H9 (cell line): ENCODE measurements around the gene SLC34A3. TPM values are rescaled to one million over a fixed set of nuclear protein-coding genes. Genes with fewer than 3 reads are reported as not detected.
A peak's percentile ranks its signal among the peaks of the same experiment; 100 is the strongest.

Source experiments
- DNase-seq: peaks from one replicate; pipeline ENCODE4 v3.0.0-alpha.2; 2017
- H2AFZ ChIP-seq: one replicate; pipeline ENCODE4 v1.6.1; 2013; ENCODE audit warnings: mild to moderate bottlenecking, low read length, control low read depth, moderate library complexity
- H2AK5ac ChIP-seq: 2 replicates; pipeline ENCODE4 v1.6.1; 2013; ENCODE audit warnings: low read length, control low read depth, mixed read lengths; ENCODE audit not compliant: insufficient read length
- H2BK120ac ChIP-seq: one replicate; pipeline ENCODE4 v1.6.1; 2013; ENCODE audit warnings: low read depth, mild to moderate bottlenecking, low read length, control low read depth, inconsistent platforms; ENCODE audit not compliant: poor library complexity, severe bottlenecking
- H2BK12ac ChIP-seq: 2 replicates; pipeline ENCODE4 v1.6.1; 2013; ENCODE audit warnings: low read length, control low read depth, mixed read lengths, low read depth; ENCODE audit not compliant: insufficient read length
- H2BK15ac ChIP-seq: 2 replicates; pipeline ENCODE4 v1.6.1; 2013; ENCODE audit warnings: low read depth, low read length, control low read depth
- H2BK20ac ChIP-seq: one replicate; pipeline ENCODE4 v1.6.1; 2013; ENCODE audit warnings: low read depth, mild to moderate bottlenecking, low read length, control low read depth, inconsistent platforms; ENCODE audit not compliant: poor library complexity, severe bottlenecking
- H2BK5ac ChIP-seq: 2 replicates; pipeline ENCODE4 v1.6.1; 2013; ENCODE audit warnings: low read length, control low read depth, mixed read lengths; ENCODE audit not compliant: insufficient read length
- H3K14ac ChIP-seq: 2 replicates; pipeline ENCODE4 v1.6.1; 2013; ENCODE audit warnings: low read length, control low read depth; ENCODE audit not compliant: insufficient read depth
- H3K18ac ChIP-seq: 2 replicates; pipeline ENCODE4 v1.6.1; 2013; ENCODE audit warnings: low read depth, mild to moderate bottlenecking, mixed read lengths, low read length, control low read depth; ENCODE audit not compliant: insufficient read length
- H3K23ac ChIP-seq: 2 replicates; pipeline ENCODE4 v1.6.1; 2013; ENCODE audit warnings: low read length, control low read depth, mixed read lengths, low read depth; ENCODE audit not compliant: insufficient read length
- H3K23me2 ChIP-seq: 2 replicates; pipeline ENCODE4 v1.6.1; 2013; ENCODE audit warnings: low read depth, mild to moderate bottlenecking, mixed read lengths, low read length, control low read depth; ENCODE audit not compliant: insufficient read length, poor library complexity, severe bottlenecking
- H3K27ac ChIP-seq: 2 replicates; pipeline ENCODE4 v1.5.1; 2013; ENCODE audit warnings: low read length, control low read depth, mixed read lengths, low read depth; ENCODE audit not compliant: insufficient read length
- H3K27me3 ChIP-seq: 2 replicates; pipeline ENCODE4 v1.6.1; 2013; ENCODE audit warnings: low read length, control low read depth, inconsistent platforms; ENCODE audit not compliant: insufficient read depth
- H3K4ac ChIP-seq: 2 replicates; pipeline ENCODE4 v1.6.1; 2013; ENCODE audit warnings: low read depth, mild to moderate bottlenecking, control low read depth, inconsistent platforms, low read length, moderate library complexity
- H3K4me1 ChIP-seq: 2 replicates; pipeline ENCODE4 v1.6.1; 2013; ENCODE audit warnings: low read length, control low read depth, inconsistent platforms; ENCODE audit not compliant: insufficient read depth
- H3K4me2 ChIP-seq: 2 replicates; pipeline ENCODE4 v1.6.1; 2013; ENCODE audit warnings: low read length, control low read depth, mixed read lengths; ENCODE audit not compliant: insufficient read length, insufficient read depth
- H3K56ac ChIP-seq: 2 replicates; pipeline ENCODE4 v1.6.1; 2013; ENCODE audit warnings: low read depth, mild to moderate bottlenecking, mixed read lengths, low read length, control low read depth; ENCODE audit not compliant: insufficient read length
- H3K79me1 ChIP-seq: 2 replicates; pipeline ENCODE4 v1.6.1; 2013; ENCODE audit warnings: low read depth, mild to moderate bottlenecking, moderate library complexity, low read length, control low read depth, inconsistent platforms; ENCODE audit not compliant: insufficient read depth, poor library complexity, severe bottlenecking
- H3K79me2 ChIP-seq: 2 replicates; pipeline ENCODE4 v1.6.1; 2013; ENCODE audit warnings: low read length, control low read depth, inconsistent platforms; ENCODE audit not compliant: insufficient read depth
- H3K9ac ChIP-seq: 2 replicates; pipeline ENCODE4 v1.6.1; 2013; ENCODE audit warnings: low read length, control low read depth, mixed read lengths; ENCODE audit not compliant: insufficient read length; ENCODE audit errors: extremely low read depth
- H3K9me3 ChIP-seq: one replicate; pipeline ENCODE4 v1.6.1; 2013; ENCODE audit warnings: low read depth, low read length, inconsistent platforms; ENCODE audit not compliant: control insufficient read depth
- H3T11ph ChIP-seq: one replicate; pipeline ENCODE4 v1.6.1; 2013; ENCODE audit warnings: mild to moderate bottlenecking, low read length, control low read depth, inconsistent platforms
- H4K20me1 ChIP-seq: one replicate; pipeline ENCODE4 v1.6.1; 2013; ENCODE audit not compliant: control insufficient read depth, insufficient read length, insufficient read depth
- H4K5ac ChIP-seq: 2 replicates; pipeline ENCODE4 v1.6.1; 2013; ENCODE audit warnings: low read depth, mild to moderate bottlenecking, mixed read lengths, low read length, control low read depth; ENCODE audit not compliant: insufficient read length
- H4K8ac ChIP-seq: replicated peaks from 2 replicates; pipeline ENCODE4 v1.6.1; 2013; ENCODE audit warnings: low read length, control low read depth, mixed read lengths, low read depth; ENCODE audit not compliant: insufficient read length
- H4K91ac ChIP-seq: 2 replicates; pipeline ENCODE4 v1.6.1; 2013; ENCODE audit warnings: low read depth, mild to moderate bottlenecking, moderate library complexity, mixed read lengths, low read length, control low read depth; ENCODE audit not compliant: insufficient read length
- H3K27ac Mint-ChIP-seq, 3 experiments: 2 replicates in 2 of 3; 3 replicates in 1 of 3; pipeline ENCODE4 v1.8.0; 2020 to 2021; ENCODE audit warnings: mixed read lengths in 3 of 3, mild to moderate bottlenecking in 1 of 3, moderate library complexity in 1 of 3
- H3K27me3 Mint-ChIP-seq: 2 replicates; pipeline ENCODE4 v1.8.0; 2021; ENCODE audit warnings: low read depth, mild to moderate bottlenecking, moderate library complexity, mixed read lengths
- H3K36me3 Mint-ChIP-seq, 3 experiments: 2 replicates in 2 of 3; 3 replicates in 1 of 3; pipeline ENCODE4 v1.8.0; 2020 to 2021; ENCODE audit warnings: low read depth in 3 of 3, mixed read lengths in 3 of 3; ENCODE audit not compliant: insufficient read depth in 1 of 3
- H3K4me1 Mint-ChIP-seq, 2 experiments: 2 replicates each; pipeline ENCODE4 v1.8.0; 2020; ENCODE audit warnings: mixed read lengths in 2 of 2
- H3K4me3 Mint-ChIP-seq, 2 experiments: 2 replicates in 1 of 2; 3 replicates in 1 of 2; pipeline ENCODE4 v1.8.0; 2020 to 2021; ENCODE audit warnings: mild to moderate bottlenecking in 2 of 2, mixed read lengths in 2 of 2, moderate library complexity in 1 of 2
- H3K9me3 Mint-ChIP-seq, 2 experiments: 2 replicates in 1 of 2; 3 replicates in 1 of 2; pipeline ENCODE4 v1.8.0; 2020; ENCODE audit warnings: mild to moderate bottlenecking in 2 of 2, mixed read lengths in 2 of 2, moderate library complexity in 1 of 2
- CTCF ChIP-seq: fragments of 200-600 bp; sonication (generic); conservative IDR thresholded peaks from 3 replicates; pipeline ENCODE4 v1.8.0; 2021; ENCODE audit warnings: antibody characterized with exemption, mild to moderate bottlenecking
- WGBS: extraction: QIAGEN DNeasy Blood & Tissue Kit; methylation state at CpG from one replicate; pipeline ENCODE4 v1.1.7; 2013; ENCODE audit warnings: missing lambda C conversion rate, low lambda C conversion rate, mixed read lengths; ENCODE audit not compliant: insufficient read length; ENCODE audit errors: extremely low coverage; 5-methylcytosine and 5-hydroxymethylcytosine counted together
- total RNA-seq: library from RNA; stranded (reverse); gene quantifications from 2 replicates; pipeline ENCODE4 v1.2.1, GENCODE V29; 2021

SLC34A3 gene
- total RNA-seq, 1 experiment from 2014 or later = not detected

- no peak overlapping the region for H3K56ac ChIP-seq
- no peaks in the 10 kb centered on the region for H4K20me1 ChIP-seq
- no CpG with 5 or more reads among the region's 21 CpGs for WGBS
- H3K9me3 ChIP-seq = no peaks in the 10 kb centered on the region
- H3K18ac ChIP-seq = no peak overlapping the region
- H2BK15ac ChIP-seq = no peak overlapping the region
- H3K4me1 ChIP-seq = no peaks in the 10 kb centered on the region; the same call in 1 of the 2 replicates
- peak overlapping the region; percentile 70 for H3K9ac ChIP-seq
- no peak overlapping the region for H2BK5ac ChIP-seq
- no peak overlapping the region for H2BK12ac ChIP-seq
- peaks cover 8% of the 10 kb centered on the region for H3K23me2 ChIP-seq
- no peaks in the 10 kb centered on the region for H3K9me3 Mint-ChIP-seq
- H3K79me2 ChIP-seq = peaks cover 13% of the 10 kb centered on the region; the same call in 1 of the 2 replicates
- H3K27me3 Mint-ChIP-seq = no peaks in the 10 kb centered on the region
- H2BK120ac ChIP-seq = no peak overlapping the region
- peak overlapping the region; percentile 81 to 97 (median 90); a peak in 5 of 7 replicates for H3K27ac Mint-ChIP-seq
- H3K4me1 Mint-ChIP-seq = peaks cover 25 to 33% of the 10 kb centered on the region in 2 experiments
- peaks cover 6 to 32% (median 24%) of the 10 kb centered on the region in 3 experiments for H3K36me3 Mint-ChIP-seq
- H3K4me3 Mint-ChIP-seq = peak overlapping the region; percentile 93 to 99
- no peak overlapping the region for H3T11ph ChIP-seq
- no peak overlapping the region for H3K27ac ChIP-seq
- no peak for DNase-seq
- no peak overlapping the region for H3K23ac ChIP-seq
- H3K4me2 ChIP-seq = peak overlapping the region; percentile 68
- no peak overlapping the region for H4K91ac ChIP-seq
- no peak overlapping the region for H3K14ac ChIP-seq
- no peak overlapping the region for H4K5ac ChIP-seq
- no peak for TF ChIP-seq CTCF
- no peak overlapping the region for H3K4ac ChIP-seq
- H2AFZ ChIP-seq = no peak overlapping the region
- H3K79me1 ChIP-seq = peaks cover 19% of the 10 kb centered on the region
- H3K27me3 ChIP-seq = no peaks in the 10 kb centered on the region
- H2AK5ac ChIP-seq = no peak overlapping the region
- no peak overlapping the region for H4K8ac ChIP-seq
- no peak overlapping the region for H2BK20ac ChIP-seq
These were observed 26.0 kb upstream of the SLC34A3 start for GRCh38 chr9:137204731-137205125.
